Calu3 (cell line): ENCODE results near the gene MCRS1. TPM values are rescaled to one million over a fixed set of nuclear protein-coding genes. Genes with fewer than 3 reads are reported as not detected.
A peak's percentile ranks its signal among the peaks of the same experiment; 100 is the strongest.
"Not testable (repeated sequence)": the region's sequence is repeated elsewhere in the genome, so short reads cannot be mapped to it uniquely, and the experiment has no call there.

Experiments used
- BruUV-seq: library from RNA; stranded (reverse); fragments of 400-500 nt; replicated peaks from 2 replicates; lab custom pipeline; 2021; lab: Mats Ljungman, UMichigan
- CTCF ChIA-PET: fragments of 300-600 bp; sonication (Branson Sonifier 250); formaldehyde crosslinking; loops from one replicate; lab custom pipeline; 2022; ENCODE audit warnings: antibody characterized with exemption; lab: Charles Lee
- DNase-seq: peaks from one replicate; pipeline ENCODE4 v3.0.0; 2022
- H3K27ac Mint-ChIP-seq: one replicate; pipeline ENCODE4 v1.8.0; 2022; ENCODE audit warnings: mixed read lengths; ENCODE audit not compliant: unreplicated experiment
- H3K27me3 Mint-ChIP-seq: one replicate; pipeline ENCODE4 v1.8.0; 2022; ENCODE audit warnings: mixed read lengths; ENCODE audit not compliant: unreplicated experiment
- H3K36me3 Mint-ChIP-seq: one replicate; pipeline ENCODE4 v1.8.0; 2022; ENCODE audit warnings: mild to moderate bottlenecking, moderate library complexity, mixed read lengths; ENCODE audit not compliant: insufficient read depth, unreplicated experiment
- H3K4me1 Mint-ChIP-seq: one replicate; pipeline ENCODE4 v1.8.0; 2022; ENCODE audit warnings: mild to moderate bottlenecking, low read depth, mixed read lengths; ENCODE audit not compliant: unreplicated experiment
- H3K4me3 Mint-ChIP-seq: one replicate; pipeline ENCODE4 v1.8.0; 2022; ENCODE audit warnings: mild to moderate bottlenecking, low read depth, moderate library complexity, mixed read lengths; ENCODE audit not compliant: unreplicated experiment
- H3K9me3 Mint-ChIP-seq: one replicate; pipeline ENCODE4 v1.8.0; 2022; ENCODE audit warnings: low read depth, mixed read lengths; ENCODE audit not compliant: unreplicated experiment
- intact Hi-C: fragments of 100-400 bp; cut with micrococcal nuclease; formaldehyde crosslinking; loops from one replicate; pipeline ENCODE4 v1.10.0; 2022; ENCODE audit not compliant: unreplicated experiment
- total RNA-seq: library from RNA; stranded (reverse); gene quantifications from 2 replicates; pipeline ENCODE4 v1.2.3, GENCODE V29; 2022
- TF ChIP-seq, protein P1 (sequence below): fragments of 200-600 bp; IDR thresholded peaks from one replicate; pipeline ENCODE4 v1.8.0; 2022; ENCODE audit warnings: antibody characterized with exemption; ENCODE audit not compliant: unreplicated experiment

The MCRS1 gene
- total RNA-seq, 1 experiment from 2014 or later: 38.0 TPM

DNA sequence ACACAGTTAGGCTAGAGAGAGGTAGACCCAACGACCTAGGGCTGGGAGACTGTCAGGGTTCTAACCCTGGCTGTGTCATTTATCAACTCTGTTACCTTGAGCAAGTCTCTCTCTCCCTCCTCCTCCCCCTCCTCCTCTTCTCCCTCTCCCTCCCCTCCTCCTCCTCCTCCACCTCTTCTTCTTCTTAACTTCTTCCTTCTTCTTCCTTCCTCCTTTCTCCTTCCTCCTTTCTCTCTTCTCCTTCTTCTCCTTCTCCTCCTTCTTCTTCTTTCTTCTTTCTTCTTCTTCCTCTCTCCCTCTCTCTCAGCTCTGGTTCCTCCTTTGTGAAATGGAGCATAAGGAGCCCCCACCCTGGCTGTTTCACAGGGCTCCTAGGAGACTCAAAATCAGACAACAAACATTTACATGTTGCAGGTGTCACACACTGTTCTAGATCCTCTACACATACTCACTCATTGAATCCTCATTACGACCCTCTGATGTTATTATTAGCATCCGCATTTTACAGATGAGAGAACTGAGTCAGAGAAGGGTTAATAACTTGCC, 31.3 kb downstream of the MCRS1 start:
- BruUV-seq: no TSS peak
- Mint-ChIP-seq H3K27me3 (peaks cover 28% of the 10 kb centered on the region), H3K27ac (peak overlapping the region; percentile 62), H3K4me1 (peaks cover 16% of the 10 kb centered on the region), H3K4me3 (no peak overlapping the region), H3K9me3 (no peaks in the 10 kb centered on the region), H3K36me3 (peaks cover 17% of the 10 kb centered on the region)
- TF ChIP-seq, protein P1, sequence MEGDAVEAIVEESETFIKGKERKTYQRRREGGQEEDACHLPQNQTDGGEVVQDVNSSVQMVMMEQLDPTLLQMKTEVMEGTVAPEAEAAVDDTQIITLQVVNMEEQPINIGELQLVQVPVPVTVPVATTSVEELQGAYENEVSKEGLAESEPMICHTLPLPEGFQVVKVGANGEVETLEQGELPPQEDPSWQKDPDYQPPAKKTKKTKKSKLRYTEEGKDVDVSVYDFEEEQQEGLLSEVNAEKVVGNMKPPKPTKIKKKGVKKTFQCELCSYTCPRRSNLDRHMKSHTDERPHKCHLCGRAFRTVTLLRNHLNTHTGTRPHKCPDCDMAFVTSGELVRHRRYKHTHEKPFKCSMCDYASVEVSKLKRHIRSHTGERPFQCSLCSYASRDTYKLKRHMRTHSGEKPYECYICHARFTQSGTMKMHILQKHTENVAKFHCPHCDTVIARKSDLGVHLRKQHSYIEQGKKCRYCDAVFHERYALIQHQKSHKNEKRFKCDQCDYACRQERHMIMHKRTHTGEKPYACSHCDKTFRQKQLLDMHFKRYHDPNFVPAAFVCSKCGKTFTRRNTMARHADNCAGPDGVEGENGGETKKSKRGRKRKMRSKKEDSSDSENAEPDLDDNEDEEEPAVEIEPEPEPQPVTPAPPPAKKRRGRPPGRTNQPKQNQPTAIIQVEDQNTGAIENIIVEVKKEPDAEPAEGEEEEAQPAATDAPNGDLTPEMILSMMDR: no peak
- CTCF ChIA-PET: interaction anchor here (0.7 kb wide), 1 partner anchor 143 kb away, joined by 5 read pairs; no protein-coding TSS in a partner anchor
- no peak for DNase-seq
- intact Hi-C loops: no loop called here

GRCh38 chr12:49535921-49536525, 31.9 kb downstream of the MCRS1 start:
- H3K9me3 Mint-ChIP-seq: no peaks in the 10 kb centered on the region
- H3K36me3 Mint-ChIP-seq: peaks cover 17% of the 10 kb centered on the region
- no peak overlapping the region for H3K4me3 Mint-ChIP-seq
- TF ChIP-seq, protein P1: no peak
- intact Hi-C loops: no loop called here
- CTCF ChIA-PET: no interaction called here
- no peak for DNase-seq
- H3K27me3 Mint-ChIP-seq: peaks cover 28% of the 10 kb centered on the region
- no TSS peak for BruUV-seq
- no peak overlapping the region for H3K27ac Mint-ChIP-seq
- H3K4me1 Mint-ChIP-seq: peaks cover 16% of the 10 kb centered on the region

DNA sequence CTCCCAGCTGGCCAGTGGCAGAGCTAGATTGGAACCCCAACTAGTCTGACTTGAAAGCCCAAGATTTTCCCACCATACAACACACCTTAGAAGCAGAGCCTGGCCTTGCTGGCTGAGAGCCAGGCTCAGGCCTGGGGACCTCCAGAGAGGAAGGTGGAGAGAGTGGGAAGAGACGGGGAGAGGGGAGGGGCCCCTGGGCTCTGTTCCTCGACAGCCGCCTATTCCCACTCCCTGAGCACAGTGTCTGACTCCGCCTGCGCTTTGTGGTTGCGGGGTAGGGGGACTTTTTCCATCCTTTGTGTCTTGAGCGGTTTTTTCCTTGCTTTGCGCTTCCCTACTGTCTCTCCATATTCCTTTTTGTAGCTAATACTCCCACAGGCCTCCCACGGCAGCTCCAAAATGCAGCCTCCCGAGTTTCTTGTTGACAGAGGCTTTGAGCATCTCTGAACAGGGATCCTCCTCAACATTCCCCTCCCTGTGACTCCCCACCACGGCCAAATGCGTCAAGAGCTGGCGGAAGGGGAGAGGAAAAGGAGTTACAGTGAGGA, 33.1 kb downstream of the MCRS1 start:
- H3K9me3 Mint-ChIP-seq: no peaks in the 10 kb centered on the region
- no peak overlapping the region for H3K4me3 Mint-ChIP-seq
- H3K36me3 Mint-ChIP-seq: peaks cover 12% of the 10 kb centered on the region
- CTCF ChIA-PET: no interaction called here
- H3K27ac Mint-ChIP-seq: no peak overlapping the region
- no peak for DNase-seq
- intact Hi-C loops: no loop called here
- H3K27me3 Mint-ChIP-seq: peaks cover 16% of the 10 kb centered on the region
- peaks cover 9% of the 10 kb centered on the region for H3K4me1 Mint-ChIP-seq
- TF ChIP-seq, protein P1: no peak
- BruUV-seq: no TSS peak

GRCh38 chr12:49534122-49534521, 33.8 kb downstream of the MCRS1 start:
- CTCF ChIA-PET, H3K27ac Mint-ChIP-seq, H3K9me3 Mint-ChIP-seq, H3K4me3 Mint-ChIP-seq, H3K4me1 Mint-ChIP-seq, H3K36me3 Mint-ChIP-seq, BruUV-seq, DNase-seq, intact Hi-C loops: not testable (repeated sequence)
- peaks cover 13% of the 10 kb centered on the region for H3K27me3 Mint-ChIP-seq

GRCh38 chr12:49533331-49533730, 34.6 kb downstream of the MCRS1 start:
- no peak overlapping the region for H3K4me3 Mint-ChIP-seq
- TF ChIP-seq, protein P1: no peak
- H3K27me3 Mint-ChIP-seq: peaks cover 13% of the 10 kb centered on the region
- H3K9me3 Mint-ChIP-seq: no peaks in the 10 kb centered on the region
- H3K36me3 Mint-ChIP-seq: peaks cover 8% of the 10 kb centered on the region
- no TSS peak for BruUV-seq
- no peak for DNase-seq
- peaks cover 9% of the 10 kb centered on the region for H3K4me1 Mint-ChIP-seq
- CTCF ChIA-PET: no interaction called here
- intact Hi-C loops: no loop called here
- no peak overlapping the region for H3K27ac Mint-ChIP-seq
